ENCODE data around the gene RNF19B.

DNA sequence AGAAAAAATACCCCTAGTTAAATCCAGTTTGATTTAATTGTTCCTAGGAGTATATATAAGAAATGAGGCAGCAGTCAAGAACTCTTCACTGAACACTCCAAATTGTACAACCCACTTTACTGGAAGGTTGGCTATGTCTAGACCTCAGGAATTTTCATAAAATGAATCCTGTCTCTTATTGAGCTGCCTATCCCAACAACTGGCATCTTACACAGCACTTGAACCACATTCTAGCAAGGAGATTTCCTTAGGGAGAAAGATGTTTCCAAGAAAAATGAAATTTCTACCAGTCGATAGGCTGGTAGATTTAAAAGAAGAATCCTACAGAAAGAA is 16.3 kb downstream of the RNF19B start:
- TF ChIP-seq, protein P1, sequence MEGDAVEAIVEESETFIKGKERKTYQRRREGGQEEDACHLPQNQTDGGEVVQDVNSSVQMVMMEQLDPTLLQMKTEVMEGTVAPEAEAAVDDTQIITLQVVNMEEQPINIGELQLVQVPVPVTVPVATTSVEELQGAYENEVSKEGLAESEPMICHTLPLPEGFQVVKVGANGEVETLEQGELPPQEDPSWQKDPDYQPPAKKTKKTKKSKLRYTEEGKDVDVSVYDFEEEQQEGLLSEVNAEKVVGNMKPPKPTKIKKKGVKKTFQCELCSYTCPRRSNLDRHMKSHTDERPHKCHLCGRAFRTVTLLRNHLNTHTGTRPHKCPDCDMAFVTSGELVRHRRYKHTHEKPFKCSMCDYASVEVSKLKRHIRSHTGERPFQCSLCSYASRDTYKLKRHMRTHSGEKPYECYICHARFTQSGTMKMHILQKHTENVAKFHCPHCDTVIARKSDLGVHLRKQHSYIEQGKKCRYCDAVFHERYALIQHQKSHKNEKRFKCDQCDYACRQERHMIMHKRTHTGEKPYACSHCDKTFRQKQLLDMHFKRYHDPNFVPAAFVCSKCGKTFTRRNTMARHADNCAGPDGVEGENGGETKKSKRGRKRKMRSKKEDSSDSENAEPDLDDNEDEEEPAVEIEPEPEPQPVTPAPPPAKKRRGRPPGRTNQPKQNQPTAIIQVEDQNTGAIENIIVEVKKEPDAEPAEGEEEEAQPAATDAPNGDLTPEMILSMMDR (IDR thresholded peaks at IDR 0.05; ENCODE audit: borderline replicate concordance, extremely low read depth, low read length, poor library complexity, severe bottlenecking): no peak
- TF ChIP-seq EZH2 (IDR thresholded peaks at IDR 0.05; ENCODE audit: borderline replicate concordance, low read depth, low read length, severe bottlenecking): no peak
